H9 (cell line): ENCODE results near the gene KIF5C. TPM values are rescaled to one million over a fixed set of nuclear protein-coding genes. Genes with fewer than 3 reads are reported as not detected.

Source experiments
- DNase-seq: peaks from one replicate; pipeline ENCODE4 v3.0.0-alpha.2; 2017
- H2AFZ ChIP-seq: one replicate; pipeline ENCODE4 v1.6.1; 2013; ENCODE audit warnings: mild to moderate bottlenecking, low read length, control low read depth, moderate library complexity
- H2AK5ac ChIP-seq: 2 replicates; pipeline ENCODE4 v1.6.1; 2013; ENCODE audit warnings: low read length, control low read depth, mixed read lengths; ENCODE audit not compliant: insufficient read length
- H2BK120ac ChIP-seq: one replicate; pipeline ENCODE4 v1.6.1; 2013; ENCODE audit warnings: low read depth, mild to moderate bottlenecking, low read length, control low read depth, inconsistent platforms; ENCODE audit not compliant: poor library complexity, severe bottlenecking
- H2BK12ac ChIP-seq: 2 replicates; pipeline ENCODE4 v1.6.1; 2013; ENCODE audit warnings: low read length, control low read depth, mixed read lengths, low read depth; ENCODE audit not compliant: insufficient read length
- H2BK15ac ChIP-seq: 2 replicates; pipeline ENCODE4 v1.6.1; 2013; ENCODE audit warnings: low read depth, low read length, control low read depth
- H2BK20ac ChIP-seq: one replicate; pipeline ENCODE4 v1.6.1; 2013; ENCODE audit warnings: low read depth, mild to moderate bottlenecking, low read length, control low read depth, inconsistent platforms; ENCODE audit not compliant: poor library complexity, severe bottlenecking
- H2BK5ac ChIP-seq: 2 replicates; pipeline ENCODE4 v1.6.1; 2013; ENCODE audit warnings: low read length, control low read depth, mixed read lengths; ENCODE audit not compliant: insufficient read length
- H3K14ac ChIP-seq: 2 replicates; pipeline ENCODE4 v1.6.1; 2013; ENCODE audit warnings: low read length, control low read depth; ENCODE audit not compliant: insufficient read depth
- H3K18ac ChIP-seq: 2 replicates; pipeline ENCODE4 v1.6.1; 2013; ENCODE audit warnings: low read depth, mild to moderate bottlenecking, mixed read lengths, low read length, control low read depth; ENCODE audit not compliant: insufficient read length
- H3K23ac ChIP-seq: 2 replicates; pipeline ENCODE4 v1.6.1; 2013; ENCODE audit warnings: low read length, control low read depth, mixed read lengths, low read depth; ENCODE audit not compliant: insufficient read length
- H3K23me2 ChIP-seq: 2 replicates; pipeline ENCODE4 v1.6.1; 2013; ENCODE audit warnings: low read depth, mild to moderate bottlenecking, mixed read lengths, low read length, control low read depth; ENCODE audit not compliant: insufficient read length, poor library complexity, severe bottlenecking
- H3K27ac ChIP-seq: 2 replicates; pipeline ENCODE4 v1.5.1; 2013; ENCODE audit warnings: low read length, control low read depth, mixed read lengths, low read depth; ENCODE audit not compliant: insufficient read length
- H3K27me3 ChIP-seq: 2 replicates; pipeline ENCODE4 v1.6.1; 2013; ENCODE audit warnings: low read length, control low read depth, inconsistent platforms; ENCODE audit not compliant: insufficient read depth
- H3K4ac ChIP-seq: 2 replicates; pipeline ENCODE4 v1.6.1; 2013; ENCODE audit warnings: low read depth, mild to moderate bottlenecking, control low read depth, inconsistent platforms, low read length, moderate library complexity
- H3K4me1 ChIP-seq: 2 replicates; pipeline ENCODE4 v1.6.1; 2013; ENCODE audit warnings: low read length, control low read depth, inconsistent platforms; ENCODE audit not compliant: insufficient read depth
- H3K4me2 ChIP-seq: 2 replicates; pipeline ENCODE4 v1.6.1; 2013; ENCODE audit warnings: low read length, control low read depth, mixed read lengths; ENCODE audit not compliant: insufficient read length, insufficient read depth
- H3K56ac ChIP-seq: 2 replicates; pipeline ENCODE4 v1.6.1; 2013; ENCODE audit warnings: low read depth, mild to moderate bottlenecking, mixed read lengths, low read length, control low read depth; ENCODE audit not compliant: insufficient read length
- H3K79me1 ChIP-seq: 2 replicates; pipeline ENCODE4 v1.6.1; 2013; ENCODE audit warnings: low read depth, mild to moderate bottlenecking, moderate library complexity, low read length, control low read depth, inconsistent platforms; ENCODE audit not compliant: insufficient read depth, poor library complexity, severe bottlenecking
- H3K79me2 ChIP-seq: 2 replicates; pipeline ENCODE4 v1.6.1; 2013; ENCODE audit warnings: low read length, control low read depth, inconsistent platforms; ENCODE audit not compliant: insufficient read depth
- H3K9ac ChIP-seq: 2 replicates; pipeline ENCODE4 v1.6.1; 2013; ENCODE audit warnings: low read length, control low read depth, mixed read lengths; ENCODE audit not compliant: insufficient read length; ENCODE audit errors: extremely low read depth
- H3K9me3 ChIP-seq: one replicate; pipeline ENCODE4 v1.6.1; 2013; ENCODE audit warnings: low read depth, low read length, inconsistent platforms; ENCODE audit not compliant: control insufficient read depth
- H3T11ph ChIP-seq: one replicate; pipeline ENCODE4 v1.6.1; 2013; ENCODE audit warnings: mild to moderate bottlenecking, low read length, control low read depth, inconsistent platforms
- H4K20me1 ChIP-seq: one replicate; pipeline ENCODE4 v1.6.1; 2013; ENCODE audit not compliant: control insufficient read depth, insufficient read length, insufficient read depth
- H4K5ac ChIP-seq: 2 replicates; pipeline ENCODE4 v1.6.1; 2013; ENCODE audit warnings: low read depth, mild to moderate bottlenecking, mixed read lengths, low read length, control low read depth; ENCODE audit not compliant: insufficient read length
- H4K8ac ChIP-seq: replicated peaks from 2 replicates; pipeline ENCODE4 v1.6.1; 2013; ENCODE audit warnings: low read length, control low read depth, mixed read lengths, low read depth; ENCODE audit not compliant: insufficient read length
- H4K91ac ChIP-seq: 2 replicates; pipeline ENCODE4 v1.6.1; 2013; ENCODE audit warnings: low read depth, mild to moderate bottlenecking, moderate library complexity, mixed read lengths, low read length, control low read depth; ENCODE audit not compliant: insufficient read length
- H3K27ac Mint-ChIP-seq, 3 experiments: 2 replicates in 2 of 3; 3 replicates in 1 of 3; pipeline ENCODE4 v1.8.0; 2020 to 2021; ENCODE audit warnings: mixed read lengths in 3 of 3, mild to moderate bottlenecking in 1 of 3, moderate library complexity in 1 of 3
- H3K27me3 Mint-ChIP-seq: 2 replicates; pipeline ENCODE4 v1.8.0; 2021; ENCODE audit warnings: low read depth, mild to moderate bottlenecking, moderate library complexity, mixed read lengths
- H3K36me3 Mint-ChIP-seq, 3 experiments: 2 replicates in 2 of 3; 3 replicates in 1 of 3; pipeline ENCODE4 v1.8.0; 2020 to 2021; ENCODE audit warnings: low read depth in 3 of 3, mixed read lengths in 3 of 3; ENCODE audit not compliant: insufficient read depth in 1 of 3
- H3K4me1 Mint-ChIP-seq, 2 experiments: 2 replicates each; pipeline ENCODE4 v1.8.0; 2020; ENCODE audit warnings: mixed read lengths in 2 of 2
- H3K4me3 Mint-ChIP-seq, 2 experiments: 2 replicates in 1 of 2; 3 replicates in 1 of 2; pipeline ENCODE4 v1.8.0; 2020 to 2021; ENCODE audit warnings: mild to moderate bottlenecking in 2 of 2, mixed read lengths in 2 of 2, moderate library complexity in 1 of 2
- H3K9me3 Mint-ChIP-seq, 2 experiments: 2 replicates in 1 of 2; 3 replicates in 1 of 2; pipeline ENCODE4 v1.8.0; 2020; ENCODE audit warnings: mild to moderate bottlenecking in 2 of 2, mixed read lengths in 2 of 2, moderate library complexity in 1 of 2
- CTCF ChIP-seq: fragments of 200-600 bp; sonication (generic); conservative IDR thresholded peaks from 3 replicates; pipeline ENCODE4 v1.8.0; 2021; ENCODE audit warnings: antibody characterized with exemption, mild to moderate bottlenecking
- WGBS: extraction: QIAGEN DNeasy Blood & Tissue Kit; methylation state at CpG from one replicate; pipeline ENCODE4 v1.1.7; 2013; ENCODE audit warnings: missing lambda C conversion rate, low lambda C conversion rate, mixed read lengths; ENCODE audit not compliant: insufficient read length; ENCODE audit errors: extremely low coverage; 5-methylcytosine and 5-hydroxymethylcytosine counted together
- total RNA-seq: library from RNA; stranded (reverse); gene quantifications from 2 replicates; pipeline ENCODE4 v1.2.1, GENCODE V29; 2021

KIF5C gene
- total RNA-seq, 1 experiment from 2014 or later: 52.9 TPM

- Histone ChIP-seq H3K4me2 (no peak overlapping the region), H3K23me2 (no peaks in the 10 kb centered on the region), H3K18ac (no peak overlapping the region), H3K79me2 (no peaks in the 10 kb centered on the region), H3K14ac (no peak overlapping the region), H3T11ph (no peak overlapping the region), H2BK120ac (no peak overlapping the region), H4K8ac (no peak overlapping the region), H3K23ac (no peak overlapping the region), H2AFZ (no peak overlapping the region), H3K9me3 (no peaks in the 10 kb centered on the region), H4K5ac (no peak overlapping the region), H4K91ac (no peak overlapping the region), H3K27me3 (no peaks in the 10 kb centered on the region), H2BK12ac (no peak overlapping the region), H2AK5ac (no peak overlapping the region), H3K4ac (no peak overlapping the region), H3K9ac (no peak overlapping the region), H3K79me1 (no peaks in the 10 kb centered on the region), H2BK5ac (no peak overlapping the region), H3K56ac (no peak overlapping the region), H4K20me1 (no peaks in the 10 kb centered on the region), H3K27ac (no peak overlapping the region), H2BK20ac (no peak overlapping the region), H3K4me1 (peaks cover 12% of the 10 kb centered on the region), H2BK15ac (no peak overlapping the region)
- H3K27me3 Mint-ChIP-seq: no peaks in the 10 kb centered on the region
- no peak for TF ChIP-seq CTCF
- no peak overlapping the region for H3K4me3 Mint-ChIP-seq
- DNase-seq: no peak
- no peak overlapping the region for H3K27ac Mint-ChIP-seq
- H3K36me3 Mint-ChIP-seq: peaks cover 10 to 36% (median 24%) of the 10 kb centered on the region in 3 experiments
- H3K9me3 Mint-ChIP-seq: no peaks in the 10 kb centered on the region
- peaks cover 47 to 58% of the 10 kb centered on the region in 2 experiments for H3K4me1 Mint-ChIP-seq
- no CpG with 5 or more reads among the region's 3 CpGs for WGBS
Measured at GRCh38 chr2:148971547-148971946, 96.5 kb downstream of the KIF5C start.
